PFSK-1 (cell line): ENCODE results near the gene CLASP1.

Experiments
- SIN3A ChIP-seq: IDR thresholded peaks from 2 replicates; pipeline ENCODE4 v1.6.1; 2012; ENCODE audit warnings: mild to moderate bottlenecking, low read length, moderate library complexity, borderline replicate concordance; ENCODE audit not compliant: insufficient read depth
- TF ChIP-seq, protein P1 (sequence below), 2 experiments: IDR thresholded peaks; 2 replicates each; pipeline versions ENCODE4 v1.6.1 to v1.8.0; 2011 to 2012; ENCODE audit warnings: low read depth in 2 of 2, low read length in 2 of 2, control low read depth in 1 of 2, inconsistent platforms in 1 of 2, mild to moderate bottlenecking in 1 of 2, moderate library complexity in 1 of 2; ENCODE audit not compliant: insufficient read depth in 1 of 2

DNA sequence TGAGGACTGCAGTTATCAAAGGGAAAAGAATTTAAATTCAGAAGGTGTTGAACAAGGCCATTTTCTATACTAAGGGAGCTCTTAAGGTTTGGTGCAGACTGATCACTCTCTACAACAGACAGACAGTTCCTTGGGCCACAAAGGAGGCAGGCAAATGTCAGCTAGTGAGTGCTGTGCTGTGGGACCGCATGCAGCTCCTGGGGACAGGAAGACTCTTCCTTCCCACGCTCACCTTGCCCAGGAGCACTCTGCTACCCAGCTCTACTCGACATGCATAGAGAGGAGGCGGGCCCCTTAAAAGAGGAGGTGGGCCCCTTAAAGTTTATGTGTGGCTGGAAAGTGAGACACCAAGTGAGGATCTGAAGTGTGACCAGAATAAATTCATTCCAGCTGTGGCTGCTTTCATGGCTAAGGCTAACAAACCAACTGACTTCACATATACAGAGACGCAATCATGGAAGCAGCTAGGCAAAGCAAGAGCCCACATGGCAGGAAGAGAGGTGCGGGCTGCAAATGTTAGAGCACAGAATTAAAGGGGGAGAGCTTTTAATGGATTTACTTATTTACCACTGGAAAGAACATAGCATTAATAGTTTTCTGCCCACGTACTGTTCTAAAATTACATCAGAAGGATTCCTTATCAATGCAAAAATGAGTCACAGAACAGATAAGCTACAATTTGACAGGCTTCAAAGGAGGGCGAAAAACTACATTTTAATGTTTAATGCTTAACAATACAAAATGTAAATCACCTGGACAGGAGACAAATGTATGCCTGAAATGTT, 220.0 kb downstream of the CLASP1 start:
- TF ChIP-seq, protein P1, sequence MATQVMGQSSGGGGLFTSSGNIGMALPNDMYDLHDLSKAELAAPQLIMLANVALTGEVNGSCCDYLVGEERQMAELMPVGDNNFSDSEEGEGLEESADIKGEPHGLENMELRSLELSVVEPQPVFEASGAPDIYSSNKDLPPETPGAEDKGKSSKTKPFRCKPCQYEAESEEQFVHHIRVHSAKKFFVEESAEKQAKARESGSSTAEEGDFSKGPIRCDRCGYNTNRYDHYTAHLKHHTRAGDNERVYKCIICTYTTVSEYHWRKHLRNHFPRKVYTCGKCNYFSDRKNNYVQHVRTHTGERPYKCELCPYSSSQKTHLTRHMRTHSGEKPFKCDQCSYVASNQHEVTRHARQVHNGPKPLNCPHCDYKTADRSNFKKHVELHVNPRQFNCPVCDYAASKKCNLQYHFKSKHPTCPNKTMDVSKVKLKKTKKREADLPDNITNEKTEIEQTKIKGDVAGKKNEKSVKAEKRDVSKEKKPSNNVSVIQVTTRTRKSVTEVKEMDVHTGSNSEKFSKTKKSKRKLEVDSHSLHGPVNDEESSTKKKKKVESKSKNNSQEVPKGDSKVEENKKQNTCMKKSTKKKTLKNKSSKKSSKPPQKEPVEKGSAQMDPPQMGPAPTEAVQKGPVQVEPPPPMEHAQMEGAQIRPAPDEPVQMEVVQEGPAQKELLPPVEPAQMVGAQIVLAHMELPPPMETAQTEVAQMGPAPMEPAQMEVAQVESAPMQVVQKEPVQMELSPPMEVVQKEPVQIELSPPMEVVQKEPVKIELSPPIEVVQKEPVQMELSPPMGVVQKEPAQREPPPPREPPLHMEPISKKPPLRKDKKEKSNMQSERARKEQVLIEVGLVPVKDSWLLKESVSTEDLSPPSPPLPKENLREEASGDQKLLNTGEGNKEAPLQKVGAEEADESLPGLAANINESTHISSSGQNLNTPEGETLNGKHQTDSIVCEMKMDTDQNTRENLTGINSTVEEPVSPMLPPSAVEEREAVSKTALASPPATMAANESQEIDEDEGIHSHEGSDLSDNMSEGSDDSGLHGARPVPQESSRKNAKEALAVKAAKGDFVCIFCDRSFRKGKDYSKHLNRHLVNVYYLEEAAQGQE (IDR thresholded peaks at IDR 0.05; ENCODE audit: insufficient read depth in 1 of 2, low read depth in 2 of 2, low read length in 2 of 2) = no peak
- TF ChIP-seq SIN3A = no peak
